Fibroblast of peridontal ligament (primary cell): ENCODE measurements around the gene RSAD1.

Experiments used
- DNase-seq: peaks from one replicate; pipeline ENCODE4 v3.0.0-alpha.2; 2010; ENCODE audit errors: extremely low read depth

The RSAD1 gene

DNA sequence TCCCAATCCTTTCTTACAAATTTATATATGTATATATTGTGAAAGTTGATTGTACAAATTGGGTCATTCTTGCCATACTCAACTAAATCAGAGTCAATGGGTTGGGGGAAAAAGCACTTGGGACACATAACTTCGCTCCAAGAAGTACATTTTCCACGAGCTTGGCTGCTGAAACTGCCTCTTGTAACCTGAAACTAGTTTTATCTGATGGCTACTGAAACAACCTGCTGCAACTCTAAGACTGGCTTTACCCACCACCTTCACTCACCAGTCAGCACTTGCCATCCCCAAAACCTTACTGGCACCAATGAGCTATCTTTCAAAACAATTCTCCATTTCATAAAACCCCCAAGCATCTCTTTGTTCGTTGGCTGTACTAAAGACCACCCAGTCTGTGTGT lies 15.1 kb downstream of the RSAD1 start:
- no peak for DNase-seq

DNA sequence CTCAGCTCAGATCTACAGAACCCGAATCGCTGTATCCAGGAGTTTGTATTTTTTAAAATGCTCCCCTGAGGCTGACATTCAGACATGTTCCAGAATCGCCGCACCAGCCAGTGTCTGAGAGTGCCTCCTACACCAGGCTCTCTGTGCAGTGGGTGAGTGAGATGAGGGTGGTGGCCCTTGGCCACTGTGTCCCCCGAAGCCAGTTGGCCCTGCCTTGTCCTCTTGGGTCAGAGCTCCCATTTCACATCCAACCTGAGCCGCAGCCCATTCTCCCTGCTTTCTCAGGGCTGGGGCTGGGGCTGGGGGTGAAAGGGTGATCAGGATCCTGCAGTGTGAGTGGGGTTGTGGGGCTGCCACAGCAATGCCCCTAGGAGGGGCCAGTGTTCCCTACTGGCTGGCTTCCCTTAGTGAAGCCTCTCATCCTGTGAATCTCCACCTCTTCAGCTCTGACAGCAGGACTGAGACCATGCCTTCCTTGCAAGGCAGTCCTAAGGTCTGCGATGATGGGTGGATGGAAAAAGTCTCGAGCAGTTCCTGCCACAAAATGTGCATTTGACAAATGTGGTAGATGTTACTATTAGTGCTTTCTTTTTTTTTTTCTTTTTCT lies 16.7 kb downstream of the RSAD1 start:
- DNase-seq = no peak

- DNase-seq = peak; percentile 27
Measured at GRCh38 chr17:50495918-50496317, 17.3 kb downstream of the RSAD1 start.

DNA sequence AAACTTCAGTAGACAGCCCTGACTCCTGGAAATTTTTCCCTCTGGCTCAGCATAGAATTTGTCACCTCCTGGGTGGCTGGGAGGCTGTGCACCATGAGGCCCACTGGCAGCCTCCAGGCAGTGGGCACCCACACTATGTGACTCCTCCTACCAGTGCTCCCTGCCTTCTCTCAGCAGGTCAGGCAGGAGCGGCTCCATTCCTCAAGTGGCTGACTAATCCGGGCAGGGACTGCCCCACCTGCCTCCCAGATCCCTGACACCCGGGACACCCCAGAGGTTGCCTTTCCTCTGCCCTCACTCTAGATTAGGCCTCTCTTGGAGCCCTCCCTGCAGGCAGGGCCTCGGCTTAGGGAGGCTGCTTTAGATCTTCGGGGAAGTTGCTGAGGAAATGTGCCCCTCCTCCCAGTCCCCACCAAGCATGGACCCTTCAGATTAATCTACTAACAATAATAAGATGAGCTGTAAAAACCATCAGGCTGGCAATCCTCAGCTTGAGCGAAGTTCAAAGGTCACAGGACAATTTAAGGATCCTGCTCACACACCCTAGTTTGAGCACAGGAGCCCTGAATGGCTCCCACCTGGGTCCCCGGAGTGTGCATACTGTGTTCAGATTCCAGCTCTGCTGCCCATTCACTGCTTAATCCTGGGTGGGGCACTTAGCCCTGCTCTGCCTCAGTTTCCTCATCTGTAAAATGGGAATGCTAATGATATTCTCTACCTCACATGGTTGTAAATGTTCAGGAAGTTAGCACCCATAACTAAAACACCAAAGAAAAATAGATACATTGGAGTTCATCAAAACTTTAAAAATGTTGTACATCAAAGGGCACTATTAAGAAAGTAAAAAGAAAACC lies 19.6 kb downstream of the RSAD1 start:
- no peak for DNase-seq

- DNase-seq = no peak
Measured at GRCh38 chr17:50499270-50499669, 20.6 kb downstream of the RSAD1 start.

- no peak for DNase-seq
Measured at GRCh38 chr17:50499721-50500120, 21.1 kb downstream of the RSAD1 start.

- peak; percentile 46 for DNase-seq
Measured at GRCh38 chr17:50501054-50501453, 22.4 kb downstream of the RSAD1 start.

GRCh38 chr17:50502301-50502990 lies 23.8 kb downstream of the RSAD1 start:
- DNase-seq = no peak

GRCh38 chr17:50505591-50506130 lies 27.0 kb downstream of the RSAD1 start:
- no peak for DNase-seq

- no peak for DNase-seq
Measured at GRCh38 chr17:50506298-50506697, 27.6 kb downstream of the RSAD1 start.

DNA sequence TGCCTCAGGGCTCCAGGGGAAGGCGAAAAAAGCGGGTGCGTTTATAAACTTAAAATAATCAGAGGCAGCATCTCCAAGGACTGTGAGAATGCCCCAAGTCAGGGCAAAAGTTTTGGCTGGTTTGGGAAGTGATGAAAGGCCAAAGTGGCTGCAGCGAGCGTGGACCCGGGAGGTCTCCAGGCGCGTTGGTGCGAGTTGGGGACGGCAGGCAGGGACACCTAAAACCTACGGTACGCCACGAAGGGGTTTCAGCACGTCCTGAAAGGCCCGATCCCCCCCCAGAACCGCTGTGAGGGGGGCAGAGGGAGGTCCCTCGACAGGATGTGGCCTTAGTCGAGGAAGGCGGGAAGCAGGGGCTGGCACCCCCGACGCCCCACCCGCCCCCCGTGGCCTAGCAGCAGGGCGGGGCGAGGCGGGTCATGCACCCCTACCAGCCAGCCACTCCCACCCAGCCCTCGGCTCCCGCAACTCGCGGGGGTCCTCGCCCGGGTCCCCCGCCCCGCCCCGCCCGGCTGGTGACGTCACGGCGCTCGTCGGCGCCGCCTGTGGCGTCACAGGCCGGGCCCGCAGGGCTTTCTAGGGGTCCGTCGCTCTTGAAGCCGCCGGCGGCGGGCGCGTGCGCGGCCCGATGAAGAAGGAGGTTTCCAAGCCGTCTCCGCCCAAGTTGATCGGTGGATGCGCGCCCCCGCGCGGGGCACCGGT lies 29.4 kb downstream of the RSAD1 start, which contains the start of gene MYCBPAP:
Gene MYCBPAP, plus strand, starts transcription at position 569 of the 702 bp plus-strand sequence. CDS start 236 bp downstream, outside the sequence.
- DNase-seq = peak; percentile 76

GRCh38 chr17:50508573-50509460 lies 30.2 kb downstream of the RSAD1 start:
- DNase-seq = peak; percentile 21

DNA sequence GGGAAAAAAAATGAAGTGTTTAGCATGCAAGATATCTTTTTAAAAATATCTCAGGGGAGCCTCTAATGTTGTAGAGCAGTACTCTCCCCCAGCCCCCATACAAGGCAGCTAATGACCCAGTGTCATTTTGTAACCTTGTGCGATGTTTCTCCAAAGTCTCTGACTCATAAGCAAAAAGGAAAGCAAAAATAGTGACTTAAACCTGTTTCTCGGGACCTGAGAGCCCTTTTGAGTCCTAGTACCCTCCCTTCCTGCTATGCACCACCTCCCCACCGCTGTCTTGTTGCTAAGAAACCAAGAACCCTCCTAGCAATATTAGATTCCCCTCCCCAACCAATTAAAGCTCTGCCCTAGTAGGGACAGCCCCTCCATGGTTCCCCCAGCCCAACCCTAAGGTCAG lies 32.4 kb downstream of the RSAD1 start:
- peak; percentile 17 for DNase-seq

- DNase-seq = peak; percentile 48
Measured at GRCh38 chr17:50513495-50513894, 34.8 kb downstream of the RSAD1 start.

DNA sequence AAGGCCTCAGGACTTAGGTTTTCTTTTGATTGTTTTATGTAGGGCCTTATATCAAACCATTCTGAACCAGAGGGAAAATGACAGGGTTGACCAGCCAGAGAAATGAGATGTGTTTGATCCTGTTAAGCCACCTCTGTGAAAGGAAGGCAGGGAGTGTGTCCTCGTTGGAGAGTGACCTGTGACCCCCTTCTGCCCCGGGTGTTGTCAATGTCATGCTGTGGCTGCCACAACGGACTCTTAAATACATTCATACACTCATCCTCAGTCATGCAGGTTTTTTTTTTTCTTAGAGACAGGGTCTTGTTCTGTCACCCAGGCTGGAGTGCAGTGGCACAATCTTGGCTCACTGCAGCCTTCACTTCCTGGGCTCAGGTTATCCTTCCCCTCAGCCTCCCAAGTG lies 35.7 kb downstream of the RSAD1 start:
- no peak for DNase-seq

GRCh38 chr17:50514936-50515702 lies 36.5 kb downstream of the RSAD1 start:
- DNase-seq = peak; percentile 58

- DNase-seq = no peak
Measured at GRCh38 chr17:50517011-50517410, 38.4 kb downstream of the RSAD1 start.

- DNase-seq = no peak
Measured at GRCh38 chr17:50517504-50518383, 39.1 kb downstream of the RSAD1 start.
